PFSK-1 (cell line): ENCODE data around the gene SART3.

ENCODE experiments used
- FOXP2 ChIP-seq: optimal IDR thresholded peaks from 2 replicates; pipeline ENCODE3; 2011; ENCODE audit warnings: borderline replicate concordance, control low read depth, inconsistent platforms; ENCODE audit not compliant: insufficient read depth; ENCODE audit errors: extremely low read length, extremely low read depth
- POLR2AphosphoS5 ChIP-seq: IDR thresholded peaks from 2 replicates; pipeline ENCODE4 v1.6.1; 2012; ENCODE audit warnings: low read depth, mild to moderate bottlenecking, control low read depth, low read length, moderate library complexity
- REST ChIP-seq, 2 experiments: IDR thresholded peaks; 2 replicates each; pipeline versions ENCODE4 v1.6.1 to v1.8.0; 2011 to 2012; ENCODE audit warnings: low read depth in 2 of 2, low read length in 2 of 2, control low read depth in 1 of 2, inconsistent platforms in 1 of 2, mild to moderate bottlenecking in 1 of 2, moderate library complexity in 1 of 2; ENCODE audit not compliant: insufficient read depth in 1 of 2
- SIN3A ChIP-seq: IDR thresholded peaks from 2 replicates; pipeline ENCODE4 v1.6.1; 2012; ENCODE audit warnings: mild to moderate bottlenecking, low read length, moderate library complexity, borderline replicate concordance; ENCODE audit not compliant: insufficient read depth
- TAF1 ChIP-seq: IDR thresholded peaks from 2 replicates; pipeline ENCODE4 v1.6.1; 2012; ENCODE audit warnings: low read length, control low read depth, borderline replicate concordance; ENCODE audit not compliant: insufficient read depth

DNA sequence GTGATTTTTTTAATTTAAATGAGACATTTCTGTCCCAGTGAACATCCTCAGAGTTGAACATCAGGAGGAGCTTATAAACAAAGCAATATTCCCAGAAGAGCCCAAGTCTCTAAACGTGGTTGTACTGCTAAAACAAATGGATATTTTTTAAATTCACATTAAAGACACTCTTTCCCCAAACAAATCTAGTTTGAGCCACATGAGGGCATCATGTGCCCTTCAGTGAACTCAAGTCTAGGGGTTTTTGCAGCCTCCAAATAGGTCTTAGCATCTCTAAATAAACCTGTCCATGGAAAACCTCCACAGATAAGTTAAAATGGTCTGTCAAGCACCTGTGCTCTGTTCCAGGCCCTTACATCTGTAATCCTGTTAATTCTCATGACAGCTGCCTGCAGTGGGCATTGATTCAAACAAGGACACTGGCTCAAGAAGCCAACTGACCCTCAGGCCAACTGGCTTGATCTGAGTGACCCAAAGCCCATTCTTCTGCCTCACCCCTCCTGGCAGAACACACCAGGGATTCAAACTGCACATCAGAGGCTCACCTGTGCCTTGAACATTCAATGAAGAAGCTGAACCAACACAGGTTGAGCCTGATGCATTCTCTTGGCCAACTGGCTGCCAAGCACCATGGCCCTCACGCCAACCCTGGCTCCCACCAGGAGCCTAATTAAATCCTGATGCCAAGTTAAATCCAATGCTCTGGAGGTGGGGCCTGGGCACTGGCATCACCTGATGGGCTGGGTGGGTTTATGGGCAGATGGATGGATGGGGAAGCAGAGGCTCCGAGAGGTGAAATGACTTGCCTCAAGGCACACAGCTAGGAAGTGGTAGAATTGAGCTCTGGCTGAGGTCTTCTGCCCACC lies 10.0 kb upstream of the SART3 start:
- TF ChIP-seq REST (IDR thresholded peaks at IDR 0.05; ENCODE audit: insufficient read depth in 1 of 2, low read depth in 2 of 2, low read length in 2 of 2) (no peak), POLR2AphosphoS5 (no peak), FOXP2 (no peak), SIN3A (no peak), TAF1 (no peak)
